Brain microvascular endothelial cell (primary cell): Measurements from ENCODE around the gene LRMDA.

Experiments used
- DNase-seq: peaks from one replicate; pipeline ENCODE4 v3.0.0-alpha.2; 2020
- H3K27ac ChIP-seq: fragments of 250-450 bp; sonication (Bioruptor Pico); 2 replicates; pipeline ENCODE4 v1.5.1; 2020; ENCODE audit warnings: mild to moderate bottlenecking, moderate library complexity
- H3K27me3 ChIP-seq: fragments of 250-450 bp; sonication (Bioruptor Pico); replicated peaks from 2 replicates; pipeline ENCODE4 v1.5.1; 2020; ENCODE audit warnings: mild to moderate bottlenecking
- H3K36me3 ChIP-seq: fragments of 250-450 bp; sonication (Bioruptor Pico); replicated peaks from 2 replicates; pipeline ENCODE4 v1.5.1; 2020; ENCODE audit warnings: mild to moderate bottlenecking
- H3K4me3 ChIP-seq: 2 replicates; pipeline ENCODE4 v1.5.1; 2011; ENCODE audit warnings: low read depth, mild to moderate bottlenecking, control low read depth, low read length, moderate library complexity
- CTCF ChIP-seq: IDR thresholded peaks from 2 replicates; pipeline ENCODE4 v1.5.1; 2011; ENCODE audit warnings: low read depth, mild to moderate bottlenecking, moderate library complexity, low read length, control low read depth, inconsistent platforms; ENCODE audit errors: missing control alignments
- in situ Hi-C: cut with HindIII; loops from 2 replicates; pipeline ENCODE4 v1.10.0; 2017; ENCODE audit warnings: low sequenced_read_pairs, low pct_ligation_motif_present

LRMDA gene

GRCh38 chr10:75612904-75613684 lies 181.7 kb downstream of the LRMDA start:
- Histone ChIP-seq H3K4me3 (no peak overlapping the region), H3K27ac (no peak overlapping the region), H3K27me3 (no peaks in the 10 kb centered on the region), H3K36me3 (no peaks in the 10 kb centered on the region)
- no peak for DNase-seq
- in situ Hi-C loops: no loop called here
- no peak for TF ChIP-seq CTCF

GRCh38 chr10:75613685-75614504 lies 182.5 kb downstream of the LRMDA start:
- DNase-seq: no peak
- no peaks in the 10 kb centered on the region for H3K27me3 ChIP-seq
- no peak overlapping the region for H3K27ac ChIP-seq
- no peak for TF ChIP-seq CTCF
- H3K36me3 ChIP-seq: no peaks in the 10 kb centered on the region
- in situ Hi-C loops: no loop called here
- no peak overlapping the region for H3K4me3 ChIP-seq

GRCh38 chr10:75616076-75616475 lies 184.7 kb downstream of the LRMDA start:
- Histone ChIP-seq H3K27me3 (no peaks in the 10 kb centered on the region), H3K27ac (no peak overlapping the region), H3K36me3 (no peaks in the 10 kb centered on the region), H3K4me3 (no peak overlapping the region)
- no peak for DNase-seq
- TF ChIP-seq CTCF: no peak
- in situ Hi-C loops: no loop called here

- in situ Hi-C loops: no loop called here
- no peak overlapping the region for H3K4me3 ChIP-seq
- H3K27ac ChIP-seq: no peak overlapping the region
Observed at GRCh38 chr10:75616874-75617478, 185.6 kb downstream of the LRMDA start.

More at GRCh38 chr10:75616874-75617478, 185.6 kb downstream of the LRMDA start:
- no peak for TF ChIP-seq CTCF
- Histone ChIP-seq H3K27me3 (no peaks in the 10 kb centered on the region), H3K36me3 (no peaks in the 10 kb centered on the region)
- DNase-seq: no peak
